ENCODE results near the gene CARD8.

- no peak for TF ChIP-seq CTCF (IDR thresholded peaks at IDR 0.05)
- no peak for TF ChIP-seq POLR2A (IDR thresholded peaks at IDR 0.05)
Measured at GRCh38 chr19:48290401-48290770, 34.7 kb upstream of the CARD8 start.

All from tibial nerve (tissue), 3 donors.